OCI-LY3 (cell line): Measurements from ENCODE around the gene BICC1.

Source experiments
- CTCF ChIP-seq: fragments of 200-600, 300-600 bp; sonication (generic); IDR thresholded peaks from 2 replicates; pipeline ENCODE4 v1.5.1; 2014; ENCODE audit warnings: antibody characterized with exemption, low read length, low read depth
- EZH2phosphoT487 ChIP-seq: fragments of 200-600 bp; shearing (Covaris generic); IDR thresholded peaks from 2 replicates; pipeline ENCODE4 v1.6.1; 2018; ENCODE audit warnings: antibody characterized with exemption, mixed run types, low read depth

GRCh38 chr10:58796242-58796641, 283.6 kb downstream of the BICC1 start:
- TF ChIP-seq CTCF (no peak), EZH2phosphoT487 (no peak)
